WTC11 (cell line): ENCODE results near the gene MT1H. TPM values are rescaled to one million over a fixed set of nuclear protein-coding genes. Genes with fewer than 3 reads are reported as not detected.
A peak's percentile ranks its signal among the peaks of the same experiment; 100 is the strongest.

ENCODE experiments used
- ATAC-seq: fragments of 200-7000 bp; cut with Tn5 transposase; 2 replicates; pipeline ENCODE4 v1.10.0; 2021; ENCODE audit warnings: mild to moderate bottlenecking, moderate library complexity
- CTCF ChIA-PET: fragments of 300-600 bp; sonication (Branson Sonifier 250); formaldehyde crosslinking; loops from one replicate; lab custom pipeline; 2021; ENCODE audit warnings: antibody characterized with exemption; lab: Charles Lee
- POLR2A ChIA-PET: fragments of 350-600 bp; sonication (Branson Sonifier 250); formaldehyde crosslinking; loops from one replicate; lab custom pipeline; 2021; ENCODE audit warnings: antibody characterized with exemption; lab: Charles Lee
- DNase-seq: peaks from one replicate; pipeline ENCODE4 v3.0.0; 2021; ENCODE audit warnings: low spot score
- H3K27ac Mint-ChIP-seq: 2 replicates; pipeline ENCODE4 v1.8.0; 2021; ENCODE audit warnings: mixed read lengths
- H3K27me3 Mint-ChIP-seq: 2 replicates; pipeline ENCODE4 v1.8.0; 2021; ENCODE audit warnings: low read depth, mild to moderate bottlenecking, moderate library complexity, mixed read lengths
- H3K36me3 Mint-ChIP-seq: 2 replicates; pipeline ENCODE4 v1.8.0; 2021; ENCODE audit warnings: mixed read lengths
- H3K4me1 Mint-ChIP-seq: 2 replicates; pipeline ENCODE4 v1.8.0; 2022; ENCODE audit warnings: mixed read lengths
- H3K4me3 Mint-ChIP-seq: 2 replicates; pipeline ENCODE4 v1.8.0; 2021; ENCODE audit warnings: mild to moderate bottlenecking, moderate library complexity, mixed read lengths
- H3K9me3 Mint-ChIP-seq: 2 replicates; pipeline ENCODE4 v1.8.0; 2021; ENCODE audit warnings: mixed read lengths
- ATF1 ChIP-seq: sonication (generic); formaldehyde crosslinking; IDR thresholded peaks from 2 replicates; pipeline ENCODE4 v1.8.1; 2023; ENCODE audit warnings: mild to moderate bottlenecking, moderate library complexity, missing genetic modification reagents
- CREB1 ChIP-seq: sonication (generic); formaldehyde crosslinking; IDR thresholded peaks from 2 replicates; pipeline ENCODE4 v1.8.0; 2023; ENCODE audit warnings: mild to moderate bottlenecking, missing genetic modification reagents
- FOXP1 ChIP-seq: sonication (generic); formaldehyde crosslinking; IDR thresholded peaks from 2 replicates; pipeline ENCODE4 v1.8.0; 2022; ENCODE audit warnings: missing genetic modification reagents, mild to moderate bottlenecking, moderate library complexity, borderline replicate concordance
- IRF2 ChIP-seq: sonication (generic); formaldehyde crosslinking; IDR thresholded peaks from 2 replicates; pipeline ENCODE4 v1.8.0; 2022; ENCODE audit warnings: low read depth, missing genetic modification reagents, borderline replicate concordance
- JAZF1 ChIP-seq: fragments of 250-450 bp; sonication (Bioruptor Pico); IDR thresholded peaks from 2 replicates; pipeline ENCODE4 v1.9.0; 2021; ENCODE audit warnings: moderate library complexity, mild to moderate bottlenecking, inconsistent platforms
- NFATC4 ChIP-seq: fragments of 250-450 bp; sonication (Bioruptor Pico); IDR thresholded peaks from 2 replicates; pipeline ENCODE4 v1.9.0; 2021; ENCODE audit warnings: mild to moderate bottlenecking
- OVOL2 ChIP-seq: fragments of 250-450 bp; sonication (Bioruptor Pico); IDR thresholded peaks from 2 replicates; pipeline ENCODE4 v1.9.0; 2021; ENCODE audit warnings: mild to moderate bottlenecking, borderline replicate concordance
- SMAD4 ChIP-seq: sonication (generic); formaldehyde crosslinking; IDR thresholded peaks from 2 replicates; pipeline ENCODE4 v1.8.0; 2022; ENCODE audit warnings: mild to moderate bottlenecking, missing genetic modification reagents
- TEAD4 ChIP-seq: sonication (generic); formaldehyde crosslinking; IDR thresholded peaks from 2 replicates; pipeline ENCODE4 v1.8.0; 2022; ENCODE audit warnings: mild to moderate bottlenecking, missing genetic modification reagents
- ZNF138 ChIP-seq: sonication (generic); formaldehyde crosslinking; conservative IDR thresholded peaks from 2 replicates; pipeline ENCODE4 v1.8.1; 2022; ENCODE audit warnings: mild to moderate bottlenecking, moderate library complexity, missing genetic modification reagents
- ZNF416 ChIP-seq: fragments of 250-450 bp; sonication (Bioruptor Pico); IDR thresholded peaks from 2 replicates; pipeline ENCODE4 v1.9.0; 2021; ENCODE audit warnings: mild to moderate bottlenecking, inconsistent platforms
- ZNF423 ChIP-seq: fragments of 250-450 bp; sonication (Bioruptor Pico); IDR thresholded peaks from 2 replicates; pipeline ENCODE4 v2.1.2; 2022; ENCODE audit warnings: mild to moderate bottlenecking, moderate library complexity
- total RNA-seq: library from RNA; stranded (reverse); gene quantifications from 3 replicates; pipeline ENCODE4 v1.2.3, GENCODE V29; 2021
- TF ChIP-seq, protein P1 (sequence below): fragments of 200-600 bp; IDR thresholded peaks from 2 replicates; pipeline ENCODE4 v1.8.0; 2022; ENCODE audit warnings: antibody characterized with exemption
- TF ChIP-seq, protein P2 (sequence below): sonication (generic); formaldehyde crosslinking; IDR thresholded peaks from 2 replicates; pipeline ENCODE4 v1.8.1; 2022; ENCODE audit warnings: mild to moderate bottlenecking, moderate library complexity, missing genetic modification reagents
- TF ChIP-seq, protein P3 (sequence below): sonication (generic); formaldehyde crosslinking; IDR thresholded peaks from 2 replicates; pipeline ENCODE4 v1.8.1; 2022; ENCODE audit warnings: low read depth, mild to moderate bottlenecking, moderate library complexity, missing genetic modification reagents, borderline replicate concordance
- TF ChIP-seq, protein P4 (sequence below): sonication (generic); formaldehyde crosslinking; conservative IDR thresholded peaks from 2 replicates; pipeline ENCODE4 v1.8.1; 2022; ENCODE audit warnings: mild to moderate bottlenecking, missing genetic modification reagents
- TF ChIP-seq, protein P5 (sequence below): sonication (generic); formaldehyde crosslinking; IDR thresholded peaks from 2 replicates; pipeline ENCODE4 v1.8.1; 2023; ENCODE audit warnings: mild to moderate bottlenecking, missing genetic modification reagents, moderate library complexity
- TF ChIP-seq, protein P6 (sequence below): sonication (generic); formaldehyde crosslinking; IDR thresholded peaks from 2 replicates; pipeline ENCODE4 v1.8.0; 2022; ENCODE audit warnings: mild to moderate bottlenecking, missing genetic modification reagents
- TF ChIP-seq, protein P7 (sequence below): sonication (generic); formaldehyde crosslinking; IDR thresholded peaks from 2 replicates; pipeline ENCODE4 v1.8.1; 2022; ENCODE audit warnings: low read depth, missing genetic modification reagents, borderline replicate concordance
- TF ChIP-seq, protein P8 (sequence below): sonication (generic); formaldehyde crosslinking; conservative IDR thresholded peaks from 2 replicates; pipeline ENCODE4 v1.8.1; 2023; ENCODE audit warnings: mild to moderate bottlenecking, low read depth, missing genetic modification reagents, moderate library complexity

MT1H gene
- total RNA-seq, 1 experiment from 2014 or later: 122 TPM

DNA sequence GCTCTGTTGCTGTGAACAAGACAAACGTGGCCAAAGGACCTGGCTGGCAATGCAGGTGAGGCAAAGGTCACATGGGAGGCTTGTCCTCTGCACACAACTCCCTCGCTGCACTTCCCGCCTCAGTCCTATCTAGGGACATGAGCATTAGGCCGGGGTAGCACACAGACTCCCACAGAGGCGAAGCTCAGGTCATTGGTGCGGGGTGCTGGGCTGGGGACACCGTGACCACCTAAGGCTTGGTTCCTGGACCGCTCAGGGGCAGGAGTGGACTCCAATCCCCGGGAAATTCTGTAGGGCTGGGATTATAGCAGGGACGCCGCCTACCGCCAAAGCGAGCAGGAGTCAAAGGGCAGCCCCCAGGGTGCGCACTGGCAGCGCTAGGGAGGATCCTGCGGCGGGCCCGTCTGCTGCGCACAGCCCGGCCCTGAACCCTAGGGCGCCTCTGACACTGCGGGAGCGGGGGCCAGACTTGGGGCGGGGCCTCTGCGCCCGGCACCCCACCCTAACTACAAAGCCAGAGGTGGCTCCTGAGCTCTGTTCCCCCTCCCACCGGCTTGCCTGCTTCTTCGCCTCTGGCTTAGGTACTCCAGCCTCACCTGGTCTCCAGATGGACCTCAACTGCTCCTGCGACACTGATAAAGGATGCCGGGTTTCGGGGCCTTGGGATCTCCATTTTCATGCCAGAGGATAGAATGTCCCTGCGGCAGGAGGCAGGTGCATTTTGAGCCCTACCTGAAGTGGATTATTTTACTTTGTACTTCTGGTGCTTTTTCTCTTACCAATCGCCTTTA is 21.8 kb upstream of the MT1H start (continued):
- TF ChIP-seq, protein P1, sequence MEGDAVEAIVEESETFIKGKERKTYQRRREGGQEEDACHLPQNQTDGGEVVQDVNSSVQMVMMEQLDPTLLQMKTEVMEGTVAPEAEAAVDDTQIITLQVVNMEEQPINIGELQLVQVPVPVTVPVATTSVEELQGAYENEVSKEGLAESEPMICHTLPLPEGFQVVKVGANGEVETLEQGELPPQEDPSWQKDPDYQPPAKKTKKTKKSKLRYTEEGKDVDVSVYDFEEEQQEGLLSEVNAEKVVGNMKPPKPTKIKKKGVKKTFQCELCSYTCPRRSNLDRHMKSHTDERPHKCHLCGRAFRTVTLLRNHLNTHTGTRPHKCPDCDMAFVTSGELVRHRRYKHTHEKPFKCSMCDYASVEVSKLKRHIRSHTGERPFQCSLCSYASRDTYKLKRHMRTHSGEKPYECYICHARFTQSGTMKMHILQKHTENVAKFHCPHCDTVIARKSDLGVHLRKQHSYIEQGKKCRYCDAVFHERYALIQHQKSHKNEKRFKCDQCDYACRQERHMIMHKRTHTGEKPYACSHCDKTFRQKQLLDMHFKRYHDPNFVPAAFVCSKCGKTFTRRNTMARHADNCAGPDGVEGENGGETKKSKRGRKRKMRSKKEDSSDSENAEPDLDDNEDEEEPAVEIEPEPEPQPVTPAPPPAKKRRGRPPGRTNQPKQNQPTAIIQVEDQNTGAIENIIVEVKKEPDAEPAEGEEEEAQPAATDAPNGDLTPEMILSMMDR: no peak
- no peak for TF ChIP-seq SMAD4
- TF ChIP-seq, protein P2, sequence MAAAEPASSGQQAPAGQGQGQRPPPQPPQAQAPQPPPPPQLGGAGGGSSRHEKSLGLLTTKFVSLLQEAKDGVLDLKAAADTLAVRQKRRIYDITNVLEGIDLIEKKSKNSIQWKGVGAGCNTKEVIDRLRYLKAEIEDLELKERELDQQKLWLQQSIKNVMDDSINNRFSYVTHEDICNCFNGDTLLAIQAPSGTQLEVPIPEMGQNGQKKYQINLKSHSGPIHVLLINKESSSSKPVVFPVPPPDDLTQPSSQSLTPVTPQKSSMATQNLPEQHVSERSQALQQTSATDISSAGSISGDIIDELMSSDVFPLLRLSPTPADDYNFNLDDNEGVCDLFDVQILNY (CRISPR knock-in tag): 0 out of 2 replicates have a peak, but pooled peaks have one; percentile 47
- peak; percentile 69 for TF ChIP-seq ZNF423 (CRISPR knock-in tag)
- TF ChIP-seq TEAD4 (CRISPR knock-in tag): no peak
- no peak for TF ChIP-seq IRF2 (CRISPR knock-in tag)
- no peak for TF ChIP-seq OVOL2 (CRISPR knock-in tag)
- TF ChIP-seq ATF1 (CRISPR knock-in tag): no peak
- no peak for TF ChIP-seq NFATC4 (CRISPR knock-in tag)
- TF ChIP-seq, protein P3, sequence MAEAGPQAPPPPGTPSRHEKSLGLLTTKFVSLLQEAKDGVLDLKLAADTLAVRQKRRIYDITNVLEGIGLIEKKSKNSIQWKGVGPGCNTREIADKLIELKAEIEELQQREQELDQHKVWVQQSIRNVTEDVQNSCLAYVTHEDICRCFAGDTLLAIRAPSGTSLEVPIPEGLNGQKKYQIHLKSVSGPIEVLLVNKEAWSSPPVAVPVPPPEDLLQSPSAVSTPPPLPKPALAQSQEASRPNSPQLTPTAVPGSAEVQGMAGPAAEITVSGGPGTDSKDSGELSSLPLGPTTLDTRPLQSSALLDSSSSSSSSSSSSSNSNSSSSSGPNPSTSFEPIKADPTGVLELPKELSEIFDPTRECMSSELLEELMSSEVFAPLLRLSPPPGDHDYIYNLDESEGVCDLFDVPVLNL: no peak
- no peak for TF ChIP-seq ZNF416 (CRISPR knock-in tag)
- no peak for TF ChIP-seq JAZF1
- TF ChIP-seq, protein P4, sequence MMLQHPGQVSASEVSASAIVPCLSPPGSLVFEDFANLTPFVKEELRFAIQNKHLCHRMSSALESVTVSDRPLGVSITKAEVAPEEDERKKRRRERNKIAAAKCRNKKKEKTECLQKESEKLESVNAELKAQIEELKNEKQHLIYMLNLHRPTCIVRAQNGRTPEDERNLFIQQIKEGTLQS (CRISPR knock-in tag): no peak
- TF ChIP-seq CREB1 (CRISPR knock-in tag): no peak
- TF ChIP-seq, protein P5, sequence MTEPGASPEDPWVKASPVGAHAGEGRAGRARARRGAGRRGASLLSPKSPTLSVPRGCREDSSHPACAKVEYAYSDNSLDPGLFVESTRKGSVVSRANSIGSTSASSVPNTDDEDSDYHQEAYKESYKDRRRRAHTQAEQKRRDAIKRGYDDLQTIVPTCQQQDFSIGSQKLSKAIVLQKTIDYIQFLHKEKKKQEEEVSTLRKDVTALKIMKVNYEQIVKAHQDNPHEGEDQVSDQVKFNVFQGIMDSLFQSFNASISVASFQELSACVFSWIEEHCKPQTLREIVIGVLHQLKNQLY (CRISPR knock-in tag): no peak
- no peak for TF ChIP-seq ZNF138 (CRISPR knock-in tag)
- TF ChIP-seq, protein P6, sequence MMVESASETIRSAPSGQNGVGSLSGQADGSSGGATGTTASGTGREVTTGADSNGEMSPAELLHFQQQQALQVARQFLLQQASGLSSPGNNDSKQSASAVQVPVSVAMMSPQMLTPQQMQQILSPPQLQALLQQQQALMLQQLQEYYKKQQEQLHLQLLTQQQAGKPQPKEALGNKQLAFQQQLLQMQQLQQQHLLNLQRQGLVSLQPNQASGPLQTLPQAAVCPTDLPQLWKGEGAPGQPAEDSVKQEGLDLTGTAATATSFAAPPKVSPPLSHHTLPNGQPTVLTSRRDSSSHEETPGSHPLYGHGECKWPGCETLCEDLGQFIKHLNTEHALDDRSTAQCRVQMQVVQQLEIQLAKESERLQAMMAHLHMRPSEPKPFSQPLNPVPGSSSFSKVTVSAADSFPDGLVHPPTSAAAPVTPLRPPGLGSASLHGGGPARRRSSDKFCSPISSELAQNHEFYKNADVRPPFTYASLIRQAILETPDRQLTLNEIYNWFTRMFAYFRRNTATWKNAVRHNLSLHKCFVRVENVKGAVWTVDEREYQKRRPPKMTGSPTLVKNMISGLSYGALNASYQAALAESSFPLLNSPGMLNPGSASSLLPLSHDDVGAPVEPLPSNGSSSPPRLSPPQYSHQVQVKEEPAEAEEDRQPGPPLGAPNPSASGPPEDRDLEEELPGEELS (CRISPR knock-in tag): peak; percentile 53; the same call in 1 of the 2 replicates
- TF ChIP-seq FOXP1 (CRISPR knock-in tag): peak; percentile 53; the same call in 1 of the 2 replicates

DNA sequence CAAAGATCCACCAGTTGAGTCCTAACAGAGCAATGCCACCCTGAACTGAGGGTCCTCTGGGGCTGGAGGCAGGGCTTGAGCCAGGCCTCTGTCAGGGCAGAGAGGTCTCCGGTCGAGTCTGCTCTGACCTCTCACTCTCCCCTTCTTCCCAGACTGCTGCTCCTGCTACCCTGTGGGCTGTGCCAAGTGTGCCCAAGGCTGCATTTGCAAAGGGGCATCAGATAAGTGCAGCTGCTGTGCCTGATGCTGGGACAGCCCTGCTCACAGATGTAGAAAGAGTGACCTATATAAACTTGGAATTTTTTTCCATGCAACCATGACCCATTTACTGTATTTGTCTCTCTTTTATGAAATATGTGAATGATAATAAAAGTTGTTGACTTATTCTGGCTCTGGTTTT is 20.3 kb upstream of the MT1H start:
- Mint-ChIP-seq H3K27ac (no peak overlapping the region), H3K36me3 (no peaks in the 10 kb centered on the region), H3K27me3 (peaks cover 95% of the 10 kb centered on the region), H3K4me1 (peaks cover 6% of the 10 kb centered on the region), H3K4me3 (no peak overlapping the region), H3K9me3 (no peaks in the 10 kb centered on the region)
- TF ChIP-seq, protein P7, sequence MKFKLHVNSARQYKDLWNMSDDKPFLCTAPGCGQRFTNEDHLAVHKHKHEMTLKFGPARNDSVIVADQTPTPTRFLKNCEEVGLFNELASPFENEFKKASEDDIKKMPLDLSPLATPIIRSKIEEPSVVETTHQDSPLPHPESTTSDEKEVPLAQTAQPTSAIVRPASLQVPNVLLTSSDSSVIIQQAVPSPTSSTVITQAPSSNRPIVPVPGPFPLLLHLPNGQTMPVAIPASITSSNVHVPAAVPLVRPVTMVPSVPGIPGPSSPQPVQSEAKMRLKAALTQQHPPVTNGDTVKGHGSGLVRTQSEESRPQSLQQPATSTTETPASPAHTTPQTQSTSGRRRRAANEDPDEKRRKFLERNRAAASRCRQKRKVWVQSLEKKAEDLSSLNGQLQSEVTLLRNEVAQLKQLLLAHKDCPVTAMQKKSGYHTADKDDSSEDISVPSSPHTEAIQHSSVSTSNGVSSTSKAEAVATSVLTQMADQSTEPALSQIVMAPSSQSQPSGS (CRISPR knock-in tag): no peak
- TF ChIP-seq, protein P8, sequence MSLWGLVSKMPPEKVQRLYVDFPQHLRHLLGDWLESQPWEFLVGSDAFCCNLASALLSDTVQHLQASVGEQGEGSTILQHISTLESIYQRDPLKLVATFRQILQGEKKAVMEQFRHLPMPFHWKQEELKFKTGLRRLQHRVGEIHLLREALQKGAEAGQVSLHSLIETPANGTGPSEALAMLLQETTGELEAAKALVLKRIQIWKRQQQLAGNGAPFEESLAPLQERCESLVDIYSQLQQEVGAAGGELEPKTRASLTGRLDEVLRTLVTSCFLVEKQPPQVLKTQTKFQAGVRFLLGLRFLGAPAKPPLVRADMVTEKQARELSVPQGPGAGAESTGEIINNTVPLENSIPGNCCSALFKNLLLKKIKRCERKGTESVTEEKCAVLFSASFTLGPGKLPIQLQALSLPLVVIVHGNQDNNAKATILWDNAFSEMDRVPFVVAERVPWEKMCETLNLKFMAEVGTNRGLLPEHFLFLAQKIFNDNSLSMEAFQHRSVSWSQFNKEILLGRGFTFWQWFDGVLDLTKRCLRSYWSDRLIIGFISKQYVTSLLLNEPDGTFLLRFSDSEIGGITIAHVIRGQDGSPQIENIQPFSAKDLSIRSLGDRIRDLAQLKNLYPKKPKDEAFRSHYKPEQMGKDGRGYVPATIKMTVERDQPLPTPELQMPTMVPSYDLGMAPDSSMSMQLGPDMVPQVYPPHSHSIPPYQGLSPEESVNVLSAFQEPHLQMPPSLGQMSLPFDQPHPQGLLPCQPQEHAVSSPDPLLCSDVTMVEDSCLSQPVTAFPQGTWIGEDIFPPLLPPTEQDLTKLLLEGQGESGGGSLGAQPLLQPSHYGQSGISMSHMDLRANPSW (CRISPR knock-in tag): no peak
- DNase-seq (no peak), ATAC-seq (no peak)
- CTCF ChIA-PET: interaction anchor here (1.4 to 2.0 kb wide), 2 partner anchors 8 to 49 kb away, joined by 3 to 5 read pairs; partner anchors contain the start of gene MT1F
- POLR2A ChIA-PET: no interaction called here
